ENCODE results near the gene TFCP2L1. TPM values are rescaled to one million over a fixed set of nuclear protein-coding genes. Genes with fewer than 3 reads are reported as not detected.

The TFCP2L1 gene
- total RNA-seq, 1 donor from 2014 or later = 4.6 TPM

DNA sequence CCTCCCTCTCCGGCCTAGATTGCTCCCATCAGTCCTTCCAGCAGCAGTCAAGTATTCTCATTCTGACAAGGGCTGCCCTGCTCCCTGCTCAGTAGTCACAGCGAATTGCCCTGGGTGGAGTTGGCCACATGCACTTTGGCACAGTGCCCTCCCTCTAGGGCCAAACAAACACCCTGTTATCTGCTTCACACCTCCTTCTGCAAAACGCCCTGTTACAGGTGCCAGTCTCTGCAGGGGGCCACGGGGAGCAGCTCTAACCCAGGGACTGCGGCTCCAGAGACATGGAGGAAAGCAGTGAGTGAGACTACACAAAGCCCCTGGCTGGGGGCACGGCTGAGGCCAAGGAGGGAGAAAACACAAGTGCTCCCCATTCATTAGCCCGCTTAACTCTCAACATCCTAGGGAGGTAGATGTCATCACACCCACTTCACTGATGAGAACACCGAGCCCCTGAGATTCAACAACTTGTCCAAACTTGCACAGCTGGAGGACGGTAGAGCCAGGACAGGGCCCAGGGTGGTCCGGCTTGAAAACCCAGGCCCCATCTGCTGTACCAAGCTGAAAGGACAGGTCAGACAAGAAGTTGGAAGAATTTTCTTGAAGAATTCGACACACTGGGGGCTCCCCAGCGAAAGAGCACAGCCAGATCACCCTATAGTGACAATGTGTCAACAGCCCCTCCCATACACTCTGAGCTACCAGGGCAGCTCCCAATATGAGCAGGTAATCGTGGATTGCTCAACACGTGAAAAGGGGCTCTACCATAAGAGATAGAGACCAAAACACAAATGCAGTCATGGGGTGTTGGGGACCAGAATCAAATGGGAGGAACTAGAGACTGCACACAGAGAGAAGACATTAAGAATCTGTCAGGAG, 8.7 kb upstream of the TFCP2L1 start:
- peak; percentile 59 for DNase-seq (ENCODE audit: extremely low spot score, unreplicated experiment)
- Mint-ChIP-seq H3K27ac (no peak overlapping the region), H3K4me3 (no peak overlapping the region), H3K27me3 (peaks cover 20% of the 10 kb centered on the region), H3K4me1 (ENCODE audit: unreplicated experiment) (no peaks in the 10 kb centered on the region), H3K36me3 (no peaks in the 10 kb centered on the region), H3K9me3 (no peaks in the 10 kb centered on the region)
- TF ChIP-seq, protein P1, sequence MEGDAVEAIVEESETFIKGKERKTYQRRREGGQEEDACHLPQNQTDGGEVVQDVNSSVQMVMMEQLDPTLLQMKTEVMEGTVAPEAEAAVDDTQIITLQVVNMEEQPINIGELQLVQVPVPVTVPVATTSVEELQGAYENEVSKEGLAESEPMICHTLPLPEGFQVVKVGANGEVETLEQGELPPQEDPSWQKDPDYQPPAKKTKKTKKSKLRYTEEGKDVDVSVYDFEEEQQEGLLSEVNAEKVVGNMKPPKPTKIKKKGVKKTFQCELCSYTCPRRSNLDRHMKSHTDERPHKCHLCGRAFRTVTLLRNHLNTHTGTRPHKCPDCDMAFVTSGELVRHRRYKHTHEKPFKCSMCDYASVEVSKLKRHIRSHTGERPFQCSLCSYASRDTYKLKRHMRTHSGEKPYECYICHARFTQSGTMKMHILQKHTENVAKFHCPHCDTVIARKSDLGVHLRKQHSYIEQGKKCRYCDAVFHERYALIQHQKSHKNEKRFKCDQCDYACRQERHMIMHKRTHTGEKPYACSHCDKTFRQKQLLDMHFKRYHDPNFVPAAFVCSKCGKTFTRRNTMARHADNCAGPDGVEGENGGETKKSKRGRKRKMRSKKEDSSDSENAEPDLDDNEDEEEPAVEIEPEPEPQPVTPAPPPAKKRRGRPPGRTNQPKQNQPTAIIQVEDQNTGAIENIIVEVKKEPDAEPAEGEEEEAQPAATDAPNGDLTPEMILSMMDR (conservative IDR thresholded peaks at IDR 0.05) = no peak

DNA sequence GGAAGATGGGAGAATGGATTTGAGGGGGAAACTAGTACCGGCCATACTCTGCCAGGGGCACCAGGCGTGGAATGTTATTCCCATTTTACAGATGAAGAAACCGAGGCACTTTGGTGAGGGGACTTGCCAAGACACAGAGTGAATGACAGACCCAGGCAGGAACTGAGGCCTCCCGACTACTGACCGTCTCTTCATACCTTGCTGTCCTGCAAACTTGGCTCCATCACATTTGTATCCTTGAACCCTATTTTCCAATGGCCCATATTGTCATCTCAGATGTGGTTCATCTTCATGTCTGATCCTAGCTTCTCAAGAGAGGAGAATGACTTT, 6.2 kb upstream of the TFCP2L1 start:
- H3K27me3 Mint-ChIP-seq = peaks cover 30% of the 10 kb centered on the region
- H3K36me3 Mint-ChIP-seq = no peaks in the 10 kb centered on the region
- TF ChIP-seq, protein P1 (conservative IDR thresholded peaks at IDR 0.05) = no peak
- no peak overlapping the region for H3K4me3 Mint-ChIP-seq
- H3K27ac Mint-ChIP-seq = no peak overlapping the region
- no peaks in the 10 kb centered on the region for H3K4me1 Mint-ChIP-seq (ENCODE audit: unreplicated experiment)
- no peaks in the 10 kb centered on the region for H3K9me3 Mint-ChIP-seq
- DNase-seq (ENCODE audit: extremely low spot score, unreplicated experiment) = peak; percentile 22

DNA sequence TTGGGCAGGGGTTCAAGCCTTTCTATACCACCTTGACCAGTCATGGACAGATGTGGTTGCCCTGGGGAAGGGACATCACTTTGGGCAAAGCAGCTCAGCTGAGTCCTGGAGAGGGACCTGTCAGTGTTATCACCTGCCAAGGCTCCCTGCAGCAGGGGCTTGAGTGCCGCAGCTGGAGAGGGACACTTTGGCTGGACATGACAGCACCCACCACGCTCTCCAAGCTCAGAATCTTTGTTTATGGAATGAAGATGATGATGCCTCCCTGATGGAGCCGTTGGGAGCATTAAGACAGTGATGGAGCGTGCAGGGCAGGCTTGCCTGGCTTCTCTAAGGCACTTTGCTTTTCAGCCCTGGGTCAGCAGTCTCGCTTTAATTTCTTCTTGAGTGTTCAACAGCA, 4.3 kb upstream of the TFCP2L1 start:
- peak; percentile 40 for DNase-seq (ENCODE audit: extremely low spot score, unreplicated experiment)
- H3K27me3 Mint-ChIP-seq = peaks cover 41% of the 10 kb centered on the region
- TF ChIP-seq, protein P1 (conservative IDR thresholded peaks at IDR 0.05) = no peak
- H3K36me3 Mint-ChIP-seq = no peaks in the 10 kb centered on the region
- no peaks in the 10 kb centered on the region for H3K9me3 Mint-ChIP-seq
- no peak overlapping the region for H3K27ac Mint-ChIP-seq
- no peak overlapping the region for H3K4me3 Mint-ChIP-seq
- no peaks in the 10 kb centered on the region for H3K4me1 Mint-ChIP-seq (ENCODE audit: unreplicated experiment)

DNA sequence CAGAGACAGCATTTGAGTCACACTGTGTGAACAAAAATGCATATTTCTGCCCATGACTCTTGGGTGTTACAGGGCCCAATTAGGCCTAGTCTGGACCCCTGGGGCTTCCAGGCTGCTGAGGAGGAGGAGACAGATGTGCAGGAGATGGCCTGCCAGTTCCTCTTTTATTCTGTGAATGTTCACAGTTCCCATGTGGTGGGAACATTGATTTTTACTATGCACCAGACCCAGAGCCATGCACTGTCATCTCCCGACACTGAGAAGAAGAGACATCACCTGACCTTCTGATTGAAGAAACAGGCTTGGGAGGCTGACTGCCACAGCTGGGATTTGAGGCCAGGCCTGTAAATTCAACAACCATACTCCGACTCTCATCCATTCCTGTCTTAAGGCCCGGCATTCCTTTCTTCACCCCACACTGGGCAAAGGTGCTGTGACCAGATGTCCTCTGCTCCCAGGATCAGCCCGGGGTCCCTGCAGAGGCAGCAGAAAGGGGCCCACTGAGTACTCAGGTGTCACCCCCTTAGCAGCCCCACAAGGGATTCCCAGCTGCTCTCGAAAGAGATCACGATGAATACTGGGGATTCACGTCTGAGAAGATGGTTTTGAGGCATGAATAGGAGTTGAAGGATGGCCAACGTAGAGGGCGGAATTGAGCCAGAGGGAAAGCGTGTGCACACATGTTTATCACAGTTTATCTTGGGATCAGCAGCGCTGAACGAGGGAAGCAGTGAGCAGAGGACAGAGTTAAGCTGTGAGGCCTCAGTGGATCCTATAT, 3.6 kb upstream of the TFCP2L1 start:
- Mint-ChIP-seq H3K4me3 (no peak overlapping the region), H3K27me3 (peaks cover 44% of the 10 kb centered on the region), H3K36me3 (no peaks in the 10 kb centered on the region), H3K9me3 (no peaks in the 10 kb centered on the region), H3K27ac (no peak overlapping the region), H3K4me1 (ENCODE audit: unreplicated experiment) (peaks cover 6% of the 10 kb centered on the region)
- peak; percentile 66 for DNase-seq (ENCODE audit: extremely low spot score, unreplicated experiment)
- TF ChIP-seq, protein P1 (conservative IDR thresholded peaks at IDR 0.05) = no peak

DNA sequence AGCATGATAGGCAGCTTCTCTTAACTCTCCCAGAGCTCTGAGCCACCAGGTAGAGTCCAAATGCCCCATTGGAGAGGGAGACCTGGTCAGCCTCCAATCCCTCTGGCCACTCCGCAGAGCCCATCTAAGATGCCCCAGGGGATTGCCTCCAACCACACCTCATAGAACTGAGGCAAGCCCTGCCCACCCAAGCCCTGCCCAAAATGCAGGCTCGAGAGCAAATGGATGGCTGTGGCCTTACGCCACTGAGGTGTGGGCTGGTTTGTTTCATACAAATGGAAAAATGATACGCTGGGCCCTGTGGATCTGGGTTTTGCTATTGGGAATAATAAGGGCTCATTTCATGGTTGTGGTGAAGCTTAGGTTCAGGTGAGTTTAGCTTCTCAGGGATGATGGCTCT, 3.0 kb upstream of the TFCP2L1 start:
- H3K36me3 Mint-ChIP-seq = no peaks in the 10 kb centered on the region
- H3K27ac Mint-ChIP-seq = no peak overlapping the region
- H3K27me3 Mint-ChIP-seq = peaks cover 47% of the 10 kb centered on the region
- peak; percentile 36 for DNase-seq (ENCODE audit: extremely low spot score, unreplicated experiment)
- no peaks in the 10 kb centered on the region for H3K9me3 Mint-ChIP-seq
- TF ChIP-seq, protein P1 (conservative IDR thresholded peaks at IDR 0.05) = no peak
- peaks cover 9% of the 10 kb centered on the region for H3K4me1 Mint-ChIP-seq (ENCODE audit: unreplicated experiment)
- peak overlapping the region; percentile 18 for H3K4me3 Mint-ChIP-seq
